HepG2 (cell line): ENCODE data around the gene PDYN. TPM values are rescaled to one million over a fixed set of nuclear protein-coding genes. Genes with fewer than 3 reads are reported as not detected.

Experiments
- GZF1 ChIP-seq: sonication (generic); formaldehyde crosslinking; IDR thresholded peaks from 2 replicates; pipeline ENCODE4 v1.5.1; 2020; ENCODE audit warnings: mild to moderate bottlenecking, missing genetic modification reagents
- KDM3A ChIP-seq: IDR thresholded peaks from 2 replicates; pipeline ENCODE4 v1.6.1; 2018; ENCODE audit warnings: low read depth, missing compliant biosample characterization
- KDM6A ChIP-seq: IDR thresholded peaks from 2 replicates; pipeline ENCODE4 v1.6.1; 2016; ENCODE audit warnings: low read depth
- NFE2L1 ChIP-seq: sonication (generic); formaldehyde crosslinking; IDR thresholded peaks from 2 replicates; pipeline ENCODE4 v1.4.0; 2020; ENCODE audit warnings: missing genetic modification reagents, mild to moderate bottlenecking, borderline replicate concordance
- NPAS2 ChIP-seq: sonication (generic); formaldehyde crosslinking; IDR thresholded peaks from 2 replicates; pipeline ENCODE4 v1.8.0; 2022; ENCODE audit warnings: mild to moderate bottlenecking, missing genetic modification reagents, borderline replicate concordance
- NR2F1 ChIP-seq, 2 experiments: fragments of 450-650 bp in 1 of 2; formaldehyde crosslinking in 1 of 2; IDR thresholded peaks; 2 replicates each; pipeline versions ENCODE4 v1.5.0 to v1.6.1; 2016 to 2020; ENCODE audit warnings: mild to moderate bottlenecking in 1 of 2, missing compliant biosample characterization in 1 of 2, missing genetic modification reagents in 1 of 2, moderate library complexity in 1 of 2
- PHF21A ChIP-seq: sonication (generic); formaldehyde crosslinking; IDR thresholded peaks from 2 replicates; pipeline ENCODE4 v1.5.0; 2020; ENCODE audit warnings: mild to moderate bottlenecking, missing genetic modification reagents
- RXRB ChIP-seq: IDR thresholded peaks from 2 replicates; pipeline ENCODE4 v1.6.1; 2016; ENCODE audit warnings: borderline replicate concordance, missing genetic modification reagents, missing compliant biosample characterization
- SRSF4 ChIP-seq: fragments of 200-400 bp; formaldehyde crosslinking; IDR thresholded peaks from one replicate; pipeline ENCODE4 v1.6.1; 2018; ENCODE audit warnings: mild to moderate bottlenecking, low read depth, low read length, moderate library complexity; ENCODE audit not compliant: poor library complexity, severe bottlenecking
- TEAD3 ChIP-seq: optimal IDR thresholded peaks from 2 replicates; pipeline ENCODE3; 2016; ENCODE audit warnings: borderline replicate concordance
- ZBTB38 ChIP-seq: sonication (generic); formaldehyde crosslinking; IDR thresholded peaks from 2 replicates; pipeline ENCODE4 v1.5.1; 2020; ENCODE audit warnings: mild to moderate bottlenecking, missing genetic modification reagents
- ZNF354B ChIP-seq: sonication (generic); formaldehyde crosslinking; IDR thresholded peaks from 2 replicates; pipeline ENCODE4 v1.8.0; 2022; ENCODE audit warnings: mild to moderate bottlenecking, missing genetic modification reagents
- polyA plus RNA-seq, 8 experiments: library from polyadenylated mRNA; depleted of rRNA in 3 of 8; stranded (reverse) in 7 of 8; unstranded in 1 of 8; fragments of >200 nt; fragmentation: Illumina TruSeq in 4 of 8; extraction: Trizol in 4 of 8; gene quantifications; 2 replicates each; pipeline versions ENCODE4 v1.2.1 to v1.2.3, GENCODE V29; 2011 to 2016; ENCODE audit warnings: low read depth in 4 of 8, missing spikeins in 1 of 8, mixed read lengths in 1 of 8; ENCODE audit not compliant: insufficient read depth in 1 of 8
- total RNA-seq, 5 experiments: library from RNA; depleted of rRNA; stranded (reverse); fragments of >200 nt; fragmentation: Illumina TruSeq; extraction: Trizol; gene quantifications; 2 replicates each; pipeline ENCODE4 v1.2.3, GENCODE V29; 2016; ENCODE audit warnings: low read depth in 1 of 5
- TF ChIP-seq, protein P1 (sequence below): sonication (generic); formaldehyde crosslinking; IDR thresholded peaks from 2 replicates; pipeline ENCODE4 v1.5.1; 2020; ENCODE audit warnings: mild to moderate bottlenecking, missing genetic modification reagents, moderate library complexity
- TF ChIP-seq, protein P2 (sequence below): sonication (generic); formaldehyde crosslinking; IDR thresholded peaks from 2 replicates; pipeline ENCODE4 v1.8.0; 2022; ENCODE audit warnings: mild to moderate bottlenecking, missing genetic modification reagents, moderate library complexity
- TF ChIP-seq, protein P3 (sequence below): sonication (generic); formaldehyde crosslinking; IDR thresholded peaks from 2 replicates; pipeline ENCODE4 v1.4.0; 2020; ENCODE audit warnings: mild to moderate bottlenecking, missing genetic modification reagents
- TF ChIP-seq, protein P4 (sequence below): sonication (generic); formaldehyde crosslinking; IDR thresholded peaks from 2 replicates; pipeline ENCODE4 v1.4.0; 2020; ENCODE audit warnings: missing genetic modification reagents
- TF ChIP-seq, protein P5 (sequence below): sonication (generic); formaldehyde crosslinking; IDR thresholded peaks from 2 replicates; pipeline ENCODE4 v1.4.0; 2020; ENCODE audit warnings: missing genetic modification reagents

Gene PDYN
- total and polyA plus RNA-seq, 2 of the 13 experiments (the other 11 are each of a cell fraction or from before 2014, with no cell fraction given), result not detected

DNA sequence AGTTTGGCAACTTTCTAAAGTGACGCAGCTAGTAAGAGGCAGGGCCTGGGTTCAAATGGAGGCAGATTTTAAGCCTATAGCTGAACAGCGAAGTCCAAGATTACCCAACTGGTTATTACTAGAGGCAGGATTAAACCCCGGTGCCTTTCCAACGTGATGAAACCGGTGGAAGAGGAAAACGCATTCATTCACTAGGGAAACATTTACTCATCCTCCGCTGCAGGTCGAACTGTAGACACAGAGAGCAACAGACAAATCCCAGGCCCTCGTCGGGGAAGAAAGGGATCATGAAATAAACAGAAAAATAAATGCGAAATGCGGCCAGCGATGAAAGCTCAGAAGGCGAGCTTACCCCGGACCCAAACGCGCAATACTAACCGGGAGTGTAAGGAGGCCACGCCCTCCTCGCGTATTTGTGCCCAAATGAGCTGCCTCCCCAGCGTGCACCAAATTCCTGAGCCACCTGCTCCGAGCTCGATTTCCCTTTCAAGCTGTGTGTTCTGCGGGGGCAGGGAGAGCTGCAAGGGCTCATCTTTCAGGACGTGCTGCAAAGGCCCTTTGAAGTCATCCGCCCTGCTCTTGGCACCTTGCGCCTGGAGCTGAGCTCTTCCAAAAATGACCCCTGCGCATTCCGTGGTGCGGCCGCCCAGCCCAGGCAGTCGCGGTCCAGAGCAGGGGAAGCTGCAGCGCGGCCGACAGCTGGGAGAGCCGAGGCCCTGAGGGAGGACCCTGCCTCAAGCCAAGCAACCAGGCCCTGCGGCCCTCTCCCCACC is 46.9 kb downstream of the PDYN start (continued):
- TF ChIP-seq TEAD3 (peak; percentile 15), KDM6A (CRISPR knock-in tag) (no peak), NR2F1 (CRISPR knock-in tag; IDR thresholded peaks at IDR 0.05) (no peak), PHF21A (CRISPR knock-in tag) (0 out of 2 replicates have a peak, but pooled peaks have one; percentile 26), SRSF4 (no peak), KDM3A (CRISPR knock-in tag) (no peak), NPAS2 (CRISPR knock-in tag) (no peak), ZBTB38 (CRISPR knock-in tag) (no peak), ZNF354B (CRISPR knock-in tag) (0 out of 2 replicates have a peak, but pooled peaks have one; percentile 65), NFE2L1 (CRISPR knock-in tag) (no peak), GZF1 (CRISPR knock-in tag) (no peak), RXRB (CRISPR knock-in tag) (no peak)
- TF ChIP-seq, protein P1, sequence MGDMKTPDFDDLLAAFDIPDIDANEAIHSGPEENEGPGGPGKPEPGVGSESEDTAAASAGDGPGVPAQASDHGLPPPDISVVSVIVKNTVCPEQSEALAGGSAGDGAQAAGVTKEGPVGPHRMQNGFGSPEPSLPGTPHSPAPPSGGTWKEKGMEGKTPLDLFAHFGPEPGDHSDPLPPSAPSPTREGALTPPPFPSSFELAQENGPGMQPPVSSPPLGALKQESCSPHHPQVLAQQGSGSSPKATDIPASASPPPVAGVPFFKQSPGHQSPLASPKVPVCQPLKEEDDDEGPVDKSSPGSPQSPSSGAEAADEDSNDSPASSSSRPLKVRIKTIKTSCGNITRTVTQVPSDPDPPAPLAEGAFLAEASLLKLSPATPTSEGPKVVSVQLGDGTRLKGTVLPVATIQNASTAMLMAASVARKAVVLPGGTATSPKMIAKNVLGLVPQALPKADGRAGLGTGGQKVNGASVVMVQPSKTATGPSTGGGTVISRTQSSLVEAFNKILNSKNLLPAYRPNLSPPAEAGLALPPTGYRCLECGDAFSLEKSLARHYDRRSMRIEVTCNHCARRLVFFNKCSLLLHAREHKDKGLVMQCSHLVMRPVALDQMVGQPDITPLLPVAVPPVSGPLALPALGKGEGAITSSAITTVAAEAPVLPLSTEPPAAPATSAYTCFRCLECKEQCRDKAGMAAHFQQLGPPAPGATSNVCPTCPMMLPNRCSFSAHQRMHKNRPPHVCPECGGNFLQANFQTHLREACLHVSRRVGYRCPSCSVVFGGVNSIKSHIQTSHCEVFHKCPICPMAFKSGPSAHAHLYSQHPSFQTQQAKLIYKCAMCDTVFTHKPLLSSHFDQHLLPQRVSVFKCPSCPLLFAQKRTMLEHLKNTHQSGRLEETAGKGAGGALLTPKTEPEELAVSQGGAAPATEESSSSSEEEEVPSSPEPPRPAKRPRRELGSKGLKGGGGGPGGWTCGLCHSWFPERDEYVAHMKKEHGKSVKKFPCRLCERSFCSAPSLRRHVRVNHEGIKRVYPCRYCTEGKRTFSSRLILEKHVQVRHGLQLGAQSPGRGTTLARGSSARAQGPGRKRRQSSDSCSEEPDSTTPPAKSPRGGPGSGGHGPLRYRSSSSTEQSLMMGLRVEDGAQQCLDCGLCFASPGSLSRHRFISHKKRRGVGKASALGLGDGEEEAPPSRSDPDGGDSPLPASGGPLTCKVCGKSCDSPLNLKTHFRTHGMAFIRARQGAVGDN (CRISPR knock-in tag), result peak; percentile 56
- TF ChIP-seq, protein P2, sequence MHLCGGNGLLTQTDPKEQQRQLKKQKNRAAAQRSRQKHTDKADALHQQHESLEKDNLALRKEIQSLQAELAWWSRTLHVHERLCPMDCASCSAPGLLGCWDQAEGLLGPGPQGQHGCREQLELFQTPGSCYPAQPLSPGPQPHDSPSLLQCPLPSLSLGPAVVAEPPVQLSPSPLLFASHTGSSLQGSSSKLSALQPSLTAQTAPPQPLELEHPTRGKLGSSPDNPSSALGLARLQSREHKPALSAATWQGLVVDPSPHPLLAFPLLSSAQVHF (CRISPR knock-in tag), result no peak
- TF ChIP-seq, protein P3, sequence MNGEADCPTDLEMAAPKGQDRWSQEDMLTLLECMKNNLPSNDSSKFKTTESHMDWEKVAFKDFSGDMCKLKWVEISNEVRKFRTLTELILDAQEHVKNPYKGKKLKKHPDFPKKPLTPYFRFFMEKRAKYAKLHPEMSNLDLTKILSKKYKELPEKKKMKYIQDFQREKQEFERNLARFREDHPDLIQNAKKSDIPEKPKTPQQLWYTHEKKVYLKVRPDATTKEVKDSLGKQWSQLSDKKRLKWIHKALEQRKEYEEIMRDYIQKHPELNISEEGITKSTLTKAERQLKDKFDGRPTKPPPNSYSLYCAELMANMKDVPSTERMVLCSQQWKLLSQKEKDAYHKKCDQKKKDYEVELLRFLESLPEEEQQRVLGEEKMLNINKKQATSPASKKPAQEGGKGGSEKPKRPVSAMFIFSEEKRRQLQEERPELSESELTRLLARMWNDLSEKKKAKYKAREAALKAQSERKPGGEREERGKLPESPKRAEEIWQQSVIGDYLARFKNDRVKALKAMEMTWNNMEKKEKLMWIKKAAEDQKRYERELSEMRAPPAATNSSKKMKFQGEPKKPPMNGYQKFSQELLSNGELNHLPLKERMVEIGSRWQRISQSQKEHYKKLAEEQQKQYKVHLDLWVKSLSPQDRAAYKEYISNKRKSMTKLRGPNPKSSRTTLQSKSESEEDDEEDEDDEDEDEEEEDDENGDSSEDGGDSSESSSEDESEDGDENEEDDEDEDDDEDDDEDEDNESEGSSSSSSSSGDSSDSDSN (CRISPR knock-in tag), result 0 out of 2 replicates have a peak, but pooled peaks have one; percentile 26
- TF ChIP-seq, protein P4, sequence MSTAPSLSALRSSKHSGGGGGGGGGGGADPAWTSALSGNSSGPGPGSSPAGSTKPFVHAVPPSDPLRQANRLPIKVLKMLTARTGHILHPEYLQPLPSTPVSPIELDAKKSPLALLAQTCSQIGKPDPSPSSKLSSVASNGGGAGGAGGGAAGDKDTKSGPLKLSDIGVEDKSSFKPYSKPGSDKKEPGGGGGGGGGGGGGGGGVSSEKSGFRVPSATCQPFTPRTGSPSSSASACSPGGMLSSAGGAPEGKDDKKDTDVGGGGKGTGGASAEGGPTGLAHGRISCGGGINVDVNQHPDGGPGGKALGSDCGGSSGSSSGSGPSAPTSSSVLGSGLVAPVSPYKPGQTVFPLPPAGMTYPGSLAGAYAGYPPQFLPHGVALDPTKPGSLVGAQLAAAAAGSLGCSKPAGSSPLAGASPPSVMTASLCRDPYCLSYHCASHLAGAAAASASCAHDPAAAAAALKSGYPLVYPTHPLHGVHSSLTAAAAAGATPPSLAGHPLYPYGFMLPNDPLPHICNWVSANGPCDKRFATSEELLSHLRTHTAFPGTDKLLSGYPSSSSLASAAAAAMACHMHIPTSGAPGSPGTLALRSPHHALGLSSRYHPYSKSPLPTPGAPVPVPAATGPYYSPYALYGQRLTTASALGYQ (CRISPR knock-in tag), result no peak
- TF ChIP-seq, protein P5, sequence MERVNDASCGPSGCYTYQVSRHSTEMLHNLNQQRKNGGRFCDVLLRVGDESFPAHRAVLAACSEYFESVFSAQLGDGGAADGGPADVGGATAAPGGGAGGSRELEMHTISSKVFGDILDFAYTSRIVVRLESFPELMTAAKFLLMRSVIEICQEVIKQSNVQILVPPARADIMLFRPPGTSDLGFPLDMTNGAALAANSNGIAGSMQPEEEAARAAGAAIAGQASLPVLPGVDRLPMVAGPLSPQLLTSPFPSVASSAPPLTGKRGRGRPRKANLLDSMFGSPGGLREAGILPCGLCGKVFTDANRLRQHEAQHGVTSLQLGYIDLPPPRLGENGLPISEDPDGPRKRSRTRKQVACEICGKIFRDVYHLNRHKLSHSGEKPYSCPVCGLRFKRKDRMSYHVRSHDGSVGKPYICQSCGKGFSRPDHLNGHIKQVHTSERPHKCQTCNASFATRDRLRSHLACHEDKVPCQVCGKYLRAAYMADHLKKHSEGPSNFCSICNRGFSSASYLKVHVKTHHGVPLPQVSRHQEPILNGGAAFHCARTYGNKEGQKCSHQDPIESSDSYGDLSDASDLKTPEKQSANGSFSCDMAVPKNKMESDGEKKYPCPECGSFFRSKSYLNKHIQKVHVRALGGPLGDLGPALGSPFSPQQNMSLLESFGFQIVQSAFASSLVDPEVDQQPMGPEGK, result peak; percentile 41
